ENCODE results near the gene OGA.
"Not testable (repeated sequence)": the region's sequence is repeated elsewhere in the genome, so short reads cannot be mapped to it uniquely, and the experiment has no call there.

OGA gene

GRCh38 chr10:101797403-101798059 is 20.7 kb downstream of the OGA start:
- DNase-seq (ENCODE audit: low spot score) = no peak

GRCh38 chr10:101793526-101793925 is 24.7 kb downstream of the OGA start:
- no peak for DNase-seq (ENCODE audit: low spot score)

- DNase-seq (ENCODE audit: low spot score) = no peak
Measured at GRCh38 chr10:101789686-101790085, 28.6 kb downstream of the OGA start.

DNA sequence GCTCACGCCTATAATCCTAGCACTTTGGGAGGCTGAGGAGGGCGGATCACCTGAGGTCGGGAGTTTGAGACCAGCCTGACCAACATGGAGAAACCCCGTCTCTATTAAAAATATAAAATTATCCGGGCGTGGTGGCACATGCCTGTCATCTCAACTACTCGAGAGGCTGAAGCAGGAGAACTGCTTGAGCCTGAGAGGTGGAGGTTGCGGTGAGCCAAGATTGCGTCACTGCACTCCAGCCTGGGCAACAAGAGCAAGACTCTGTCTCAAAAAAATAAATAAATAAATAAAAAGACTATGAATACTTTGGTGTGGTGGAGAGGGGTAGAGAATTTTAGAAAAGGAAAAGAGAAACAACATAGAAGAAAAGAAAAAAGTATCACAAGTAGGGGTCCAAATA is 29.0 kb downstream of the OGA start:
- not testable (repeated sequence) for DNase-seq (ENCODE audit: low spot score)

DNA sequence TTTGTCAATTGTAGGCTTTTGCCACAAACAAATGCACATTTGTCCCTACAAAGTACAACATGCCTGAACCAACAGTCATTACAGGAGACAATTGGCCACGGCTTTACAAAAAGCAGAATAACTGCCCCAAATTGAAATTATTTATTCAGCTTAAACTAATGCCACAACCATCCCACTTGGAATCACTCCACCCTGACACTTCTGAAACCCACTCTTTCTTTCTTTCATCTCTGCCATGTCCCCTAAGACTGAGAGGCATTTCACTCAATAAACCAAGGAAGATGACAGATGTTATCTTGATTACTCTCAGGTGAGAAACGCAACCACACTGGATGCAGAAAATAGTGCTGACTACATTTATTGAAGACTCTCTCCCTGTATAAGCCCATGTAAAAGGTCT is 32.4 kb downstream of the OGA start:
- no peak for DNase-seq (ENCODE audit: low spot score)

GRCh38 chr10:101784558-101784957 is 33.7 kb downstream of the OGA start:
- no peak for DNase-seq (ENCODE audit: low spot score)

DNA sequence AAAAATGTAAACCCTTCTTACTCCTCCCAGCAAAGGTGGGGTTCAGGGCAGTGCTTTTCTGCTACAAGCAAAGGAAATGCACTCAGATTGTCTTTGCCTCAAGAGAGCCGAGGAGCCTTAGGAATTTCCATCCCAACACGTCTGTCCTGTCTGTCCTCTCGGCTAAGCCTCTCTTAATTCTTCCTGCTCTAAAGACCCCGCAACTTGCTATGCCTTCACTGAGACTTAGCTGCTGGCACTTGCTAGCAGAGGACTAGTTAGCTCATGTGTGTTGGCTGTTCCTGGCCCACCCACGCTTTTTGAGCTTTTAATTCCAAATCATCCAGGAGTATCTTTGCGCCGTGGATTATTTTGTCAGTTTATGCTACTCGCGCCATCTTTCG is 34.5 kb downstream of the OGA start:
- DNase-seq (ENCODE audit: low spot score) = no peak

- peak; percentile 59 for DNase-seq (ENCODE audit: low spot score)
Measured at GRCh38 chr10:101782811-101783735, 35.2 kb downstream of the OGA start, which contains the start of gene NPM3. Gene NPM3, minus strand, starts transcription at chr10:101783446. Its CDS starts 56 bp downstream, at chr10:101783390.

DNA sequence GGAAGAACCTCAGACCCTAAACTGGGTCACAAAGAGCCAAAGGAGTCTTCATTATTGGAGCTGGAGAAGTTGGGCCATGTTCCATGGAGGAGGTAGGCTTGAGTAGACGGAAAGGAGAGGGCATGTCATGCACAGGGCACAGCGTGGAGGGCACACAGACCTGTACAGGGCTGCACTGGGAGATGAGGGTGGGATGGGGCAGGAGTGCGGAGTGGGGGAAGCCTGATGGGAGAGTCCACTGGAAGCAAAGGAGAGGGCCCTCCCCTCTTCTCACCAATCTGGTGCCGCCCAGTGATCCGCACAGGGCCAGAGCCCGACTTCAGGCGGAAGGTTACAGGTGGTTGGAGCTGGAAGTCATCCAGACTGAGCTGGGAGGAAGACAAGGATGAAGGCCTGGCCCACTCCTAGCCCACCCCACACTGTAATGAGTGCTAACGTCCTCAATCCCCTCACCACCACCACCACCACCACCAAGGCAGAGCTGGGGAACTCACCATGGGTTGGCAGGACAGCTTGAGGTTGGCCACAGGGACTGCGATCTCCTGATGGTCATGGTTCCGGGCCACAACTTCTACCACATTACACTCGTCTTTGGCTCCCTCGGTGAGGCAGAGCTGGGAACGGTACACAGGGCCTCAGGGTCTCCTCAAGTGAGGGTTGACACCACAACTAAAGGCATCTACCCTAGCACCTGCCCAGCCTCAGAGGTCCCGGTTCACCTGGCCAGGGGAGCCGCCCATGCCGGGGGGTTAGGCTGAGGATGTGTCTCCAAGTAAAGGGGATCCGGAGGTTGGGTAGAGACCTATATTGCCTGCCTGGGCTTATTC is 36.0 kb downstream of the OGA start:
- no peak for DNase-seq (ENCODE audit: low spot score)

GRCh38 chr10:101781655-101781983 is 36.6 kb downstream of the OGA start:
- DNase-seq (ENCODE audit: low spot score) = no peak

- DNase-seq (ENCODE audit: low spot score) = peak; percentile 59
Measured at GRCh38 chr10:101780818-101781654, 37.2 kb downstream of the OGA start.

- DNase-seq (ENCODE audit: low spot score) = no peak
Measured at GRCh38 chr10:101780187-101780817, 37.9 kb downstream of the OGA start.

DNA sequence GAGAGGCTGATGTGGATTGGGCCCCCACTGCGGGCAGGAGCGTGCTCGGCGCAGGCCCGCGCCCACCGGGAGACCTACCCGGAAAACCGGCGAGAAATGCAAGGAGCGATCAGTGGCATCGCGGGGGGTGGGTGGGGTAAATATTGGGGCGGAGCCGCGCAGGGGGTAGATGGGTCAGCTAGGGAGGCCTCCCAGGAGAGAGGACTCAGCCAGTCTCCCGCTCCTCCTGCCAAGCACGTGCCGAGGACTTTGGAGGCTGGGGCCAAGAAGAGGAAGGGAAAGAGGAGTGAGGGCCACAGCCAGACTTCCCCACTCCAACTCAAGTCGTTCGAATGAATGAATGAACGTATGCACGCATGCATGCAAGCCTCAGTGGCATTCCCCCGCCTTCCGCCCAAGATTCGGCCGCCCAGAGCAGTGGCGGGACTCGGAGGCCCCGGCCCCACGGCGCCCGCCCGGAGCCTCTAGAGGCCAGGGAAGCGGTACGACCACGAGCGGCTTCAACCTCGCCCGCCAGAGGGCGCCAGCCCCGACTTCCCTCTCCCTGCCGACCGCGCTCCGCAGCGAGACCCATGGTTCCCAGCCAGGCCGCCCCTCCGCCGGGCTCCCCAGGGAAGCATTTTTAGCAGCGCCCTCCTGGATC is 38.6 kb downstream of the OGA start:
- peak; percentile 34 for DNase-seq (ENCODE audit: low spot score)

GRCh38 chr10:101778781-101779543 is 39.3 kb downstream of the OGA start:
- no peak for DNase-seq (ENCODE audit: low spot score)

DNA sequence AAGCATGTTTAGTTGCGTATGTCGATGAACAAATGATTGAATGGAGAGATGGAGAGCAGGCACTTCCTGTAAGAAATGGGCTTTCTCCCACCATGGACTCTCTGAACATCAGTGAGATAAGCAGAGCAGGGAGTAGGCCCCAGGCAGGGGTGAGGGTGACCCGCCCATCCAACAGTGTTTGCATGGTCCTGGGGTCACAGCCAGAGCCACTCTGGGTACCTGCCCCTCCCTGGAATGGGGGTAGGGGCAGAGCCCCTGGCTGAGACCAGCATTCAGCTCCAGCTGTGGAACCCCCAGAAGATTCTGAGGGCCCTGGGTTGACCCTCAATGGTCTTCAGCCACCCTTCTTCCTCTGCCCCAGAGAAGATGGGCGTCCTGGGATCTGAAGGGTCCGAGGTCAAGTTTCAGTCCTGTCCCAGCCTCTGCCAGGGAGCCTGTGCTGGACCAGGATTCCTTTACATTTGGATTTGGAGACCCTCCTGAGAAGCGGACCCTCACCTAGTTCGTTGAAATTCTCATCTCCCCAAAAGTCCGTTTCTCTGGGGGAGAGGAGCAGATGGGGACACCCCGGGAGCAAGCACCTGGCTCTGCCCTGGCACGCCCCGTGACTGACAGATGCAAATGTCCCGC is 40.0 kb downstream of the OGA start:
- no peak for DNase-seq (ENCODE audit: low spot score)

DNA sequence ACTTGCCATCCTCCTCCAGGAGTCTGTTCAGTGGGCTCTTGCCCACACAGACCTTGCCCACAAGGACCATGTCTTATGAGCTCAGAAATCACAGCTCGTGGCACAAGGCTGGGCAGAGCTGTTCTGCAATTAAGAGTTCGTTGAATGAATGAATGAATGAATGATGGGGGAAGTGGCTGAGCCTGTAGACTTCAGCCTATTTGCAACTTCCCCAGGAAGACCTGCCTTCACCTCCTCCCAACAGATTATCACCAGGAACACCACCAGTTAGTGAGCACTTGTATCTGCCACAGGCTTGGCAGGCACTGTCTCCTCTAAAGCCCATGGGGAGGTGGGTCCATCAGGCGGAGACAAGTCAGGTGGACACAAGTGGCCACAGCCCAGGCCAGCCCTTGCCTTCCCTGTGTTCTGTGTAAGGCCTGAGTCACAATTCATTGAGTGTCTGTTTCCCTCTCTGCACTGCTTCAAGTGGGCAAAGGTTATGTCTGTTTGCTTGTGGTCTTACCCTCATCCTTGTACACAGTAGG is 40.6 kb downstream of the OGA start:
- no peak for DNase-seq (ENCODE audit: low spot score)

DNA sequence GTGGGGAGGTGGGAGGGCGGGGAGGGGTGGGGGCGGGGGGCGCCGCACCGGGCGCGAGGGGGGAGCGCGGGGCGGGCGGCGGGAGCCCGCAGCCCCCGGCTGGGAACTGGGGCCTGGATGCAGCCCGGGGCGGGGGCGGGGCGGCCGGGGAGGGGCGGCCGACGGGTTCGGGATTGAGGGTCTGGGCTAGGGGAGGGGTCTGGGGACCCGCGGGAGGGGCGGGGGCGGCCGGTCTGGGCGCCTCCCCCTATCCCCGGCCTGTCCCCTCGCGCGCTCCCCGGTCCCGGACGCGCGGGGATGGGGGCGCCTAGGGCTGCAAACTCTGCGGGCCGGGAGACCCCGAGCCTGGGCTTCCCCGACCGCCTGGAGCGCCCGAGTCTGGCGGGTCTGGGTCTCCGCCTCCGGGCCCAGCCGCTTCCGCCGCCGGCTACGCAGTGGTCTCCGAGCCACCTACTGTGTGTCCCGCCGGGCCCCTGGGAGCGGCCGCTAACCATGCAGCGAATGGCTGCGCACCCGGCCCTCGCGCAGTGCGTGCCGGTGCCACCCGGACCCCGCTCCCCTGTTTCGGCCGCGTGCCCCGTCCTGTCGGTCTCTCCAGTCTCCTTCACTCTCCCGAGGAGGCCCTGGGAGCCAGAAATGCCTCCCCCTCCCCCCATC is 42.0 kb downstream of the OGA start:
- DNase-seq (ENCODE audit: low spot score) = no peak

Data from putamen (tissue), 1 donor.